ENCODE measurements around the gene OR10D3.
"Not testable (repeated sequence)": the region's sequence is repeated elsewhere in the genome, so short reads cannot be mapped to it uniquely, and the experiment has no call there.

The OR10D3 gene

GRCh38 chr11:124183068-124183467, at the start of gene OR10D3:
Gene OR10D3, plus strand, starts transcription at chr11:124183345. Its CDS starts 1,925 bp downstream, at chr11:124185270.
- in situ Hi-C loops (cut with HindIII; ENCODE audit: low sequenced_read_pairs) = no loop called here

GRCh38 chr11:124143034-124143433, 40.1 kb upstream of the OR10D3 start:
- in situ Hi-C loops (cut with HindIII; ENCODE audit: low sequenced_read_pairs) = no loop called here

- in situ Hi-C loops (cut with HindIII; ENCODE audit: low sequenced_read_pairs) = no loop called here
Measured at GRCh38 chr11:124147951-124148350, 35.2 kb upstream of the OR10D3 start.

- in situ Hi-C loops (cut with HindIII; ENCODE audit: low sequenced_read_pairs) = no loop called here
Measured at GRCh38 chr11:124150684-124151083, 32.5 kb upstream of the OR10D3 start.

GRCh38 chr11:124152770-124153407, 30.3 kb upstream of the OR10D3 start:
- in situ Hi-C loops (cut with HindIII; ENCODE audit: low sequenced_read_pairs) = no loop called here

- in situ Hi-C loops (cut with HindIII; ENCODE audit: low sequenced_read_pairs) = no loop called here
Measured at GRCh38 chr11:124153821-124154220, 29.3 kb upstream of the OR10D3 start.

- in situ Hi-C loops (cut with HindIII; ENCODE audit: low sequenced_read_pairs) = no loop called here
Measured at GRCh38 chr11:124159481-124159880, 23.7 kb upstream of the OR10D3 start.

GRCh38 chr11:124160986-124161385, 22.2 kb upstream of the OR10D3 start:
- in situ Hi-C loops (cut with HindIII; ENCODE audit: low sequenced_read_pairs) = no loop called here

- in situ Hi-C loops (cut with HindIII; ENCODE audit: low sequenced_read_pairs) = no loop called here
Measured at GRCh38 chr11:124167826-124168231, 15.3 kb upstream of the OR10D3 start.

GRCh38 chr11:124168796-124169195, 14.3 kb upstream of the OR10D3 start:
- in situ Hi-C loops (cut with HindIII; ENCODE audit: low sequenced_read_pairs) = no loop called here

- in situ Hi-C loops (cut with HindIII; ENCODE audit: low sequenced_read_pairs) = not testable (repeated sequence)
Measured at GRCh38 chr11:124170315-124170714, 12.8 kb upstream of the OR10D3 start.

- in situ Hi-C loops (cut with HindIII; ENCODE audit: low sequenced_read_pairs) = no loop called here
Measured at GRCh38 chr11:124170801-124171586, 12.2 kb upstream of the OR10D3 start.

GRCh38 chr11:124172101-124172500, 11.0 kb upstream of the OR10D3 start:
- in situ Hi-C loops (cut with HindIII; ENCODE audit: low sequenced_read_pairs) = no loop called here

- in situ Hi-C loops (cut with HindIII; ENCODE audit: low sequenced_read_pairs) = no loop called here
Measured at GRCh38 chr11:124172599-124172998, 10.5 kb upstream of the OR10D3 start.

- in situ Hi-C loops (cut with HindIII; ENCODE audit: low sequenced_read_pairs) = no loop called here
Measured at GRCh38 chr11:124174001-124174583, 9.1 kb upstream of the OR10D3 start.

GRCh38 chr11:124176925-124177715, 6.0 kb upstream of the OR10D3 start:
- in situ Hi-C loops (cut with HindIII; ENCODE audit: low sequenced_read_pairs) = no loop called here

GRCh38 chr11:124179310-124179709, 3.8 kb upstream of the OR10D3 start:
- in situ Hi-C loops (cut with HindIII; ENCODE audit: low sequenced_read_pairs) = no loop called here

GRCh38 chr11:124190298-124191139, 7.4 kb downstream of the OR10D3 start:
- in situ Hi-C loops (cut with HindIII; ENCODE audit: low sequenced_read_pairs) = no loop called here

- in situ Hi-C loops (cut with HindIII; ENCODE audit: low sequenced_read_pairs) = no loop called here
Measured at GRCh38 chr11:124193221-124194010, 10.3 kb downstream of the OR10D3 start.

All from endothelial cell of hepatic sinusoid (primary cell).